Tibial nerve (tissue), 4 donors: ENCODE results near the gene TMCO6.

Experiments used
- EP300 ChIP-seq, 2 donors: sonication (generic); formaldehyde crosslinking; IDR thresholded peaks; one replicate each; pipeline ENCODE4 v1.6.1; 2017; ENCODE audit warnings: antibody characterized with exemption in 2 of 2, mild to moderate bottlenecking in 1 of 2
- POLR2A ChIP-seq, 2 donors: fragments of 450-650 bp; IDR thresholded peaks; one replicate each; pipeline ENCODE4 v1.6.1; 2017; ENCODE audit warnings: antibody characterized with exemption in 2 of 2, mild to moderate bottlenecking in 2 of 2, moderate library complexity in 2 of 2
- TF ChIP-seq, protein P1 (sequence below), 5 experiments: fragments of 200-600 bp in 3 of 5; fragments of 450-650 bp in 2 of 5; sonication (generic) in 3 of 5; IDR thresholded peaks; one replicate each; pipeline ENCODE4 v1.5.1; 2016 to 2019; ENCODE audit warnings: antibody characterized with exemption in 5 of 5, mild to moderate bottlenecking in 3 of 5, moderate library complexity in 2 of 5

DNA sequence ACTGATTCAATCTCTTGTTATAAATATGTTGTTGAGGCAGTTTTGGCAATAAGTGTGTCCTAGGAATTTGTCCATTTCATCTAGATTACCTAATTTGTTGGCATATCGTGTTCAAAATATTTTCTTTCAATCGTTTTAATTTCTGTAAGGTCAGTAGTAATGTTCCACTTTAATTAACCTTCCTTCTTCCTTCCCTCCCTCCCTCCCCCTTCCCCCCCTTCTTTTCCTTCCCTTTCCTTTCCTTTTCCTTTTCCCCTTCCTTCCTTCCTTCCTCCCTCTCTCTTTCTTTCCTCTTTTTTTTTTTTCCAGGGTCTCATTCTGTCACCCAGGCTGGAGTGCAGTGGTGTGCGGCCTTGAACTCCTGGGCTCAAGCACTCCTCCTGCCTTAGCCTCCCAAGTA is 33.4 kb upstream of the TMCO6 start:
- TF ChIP-seq, protein P1, sequence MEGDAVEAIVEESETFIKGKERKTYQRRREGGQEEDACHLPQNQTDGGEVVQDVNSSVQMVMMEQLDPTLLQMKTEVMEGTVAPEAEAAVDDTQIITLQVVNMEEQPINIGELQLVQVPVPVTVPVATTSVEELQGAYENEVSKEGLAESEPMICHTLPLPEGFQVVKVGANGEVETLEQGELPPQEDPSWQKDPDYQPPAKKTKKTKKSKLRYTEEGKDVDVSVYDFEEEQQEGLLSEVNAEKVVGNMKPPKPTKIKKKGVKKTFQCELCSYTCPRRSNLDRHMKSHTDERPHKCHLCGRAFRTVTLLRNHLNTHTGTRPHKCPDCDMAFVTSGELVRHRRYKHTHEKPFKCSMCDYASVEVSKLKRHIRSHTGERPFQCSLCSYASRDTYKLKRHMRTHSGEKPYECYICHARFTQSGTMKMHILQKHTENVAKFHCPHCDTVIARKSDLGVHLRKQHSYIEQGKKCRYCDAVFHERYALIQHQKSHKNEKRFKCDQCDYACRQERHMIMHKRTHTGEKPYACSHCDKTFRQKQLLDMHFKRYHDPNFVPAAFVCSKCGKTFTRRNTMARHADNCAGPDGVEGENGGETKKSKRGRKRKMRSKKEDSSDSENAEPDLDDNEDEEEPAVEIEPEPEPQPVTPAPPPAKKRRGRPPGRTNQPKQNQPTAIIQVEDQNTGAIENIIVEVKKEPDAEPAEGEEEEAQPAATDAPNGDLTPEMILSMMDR (IDR thresholded peaks at IDR 0.05), result no peak
- no peak for TF ChIP-seq POLR2A (IDR thresholded peaks at IDR 0.05)
- no peak for TF ChIP-seq EP300 (IDR thresholded peaks at IDR 0.05)
